Activated T-cell treated with anti-CD3 and anti-CD28 coated beads, Interleukin-2, amount 50 U/mL, for 72 hours (primary cell): Measurements from ENCODE around the gene CPNE5. TPM values are rescaled to one million over a fixed set of nuclear protein-coding genes. Genes with fewer than 3 reads are reported as not detected.

Experiments used
- ATAC-seq, 2 donors: fragments of 150-1000 bp; cut with Tn5 transposase; replicated peaks in 1 of 2; 2 replicates each; pipeline ENCODE4 v1.10.0; 2021; ENCODE audit warnings: moderate library complexity in 2 of 2, mild to moderate bottlenecking in 1 of 2
- DNase-seq, 2 donors: peaks; one replicate each; pipeline ENCODE4 v3.0.0; 2021 to 2022; ENCODE audit warnings: mixed read lengths in 1 of 2
- H3K27ac Mint-ChIP-seq: one replicate; pipeline ENCODE4 v1.8.0; 2022; ENCODE audit warnings: mild to moderate bottlenecking, moderate library complexity, mixed read lengths
- H3K27me3 Mint-ChIP-seq: one replicate; pipeline ENCODE4 v1.8.0; 2022; ENCODE audit warnings: low read depth, mixed read lengths
- H3K36me3 Mint-ChIP-seq, 2 donors: one replicate each; pipeline ENCODE4 v1.8.0; 2022; ENCODE audit warnings: mixed read lengths in 2 of 2, mild to moderate bottlenecking in 1 of 2; ENCODE audit not compliant: insufficient read depth in 2 of 2
- H3K4me1 Mint-ChIP-seq: one replicate; pipeline ENCODE4 v1.8.0; 2022; ENCODE audit warnings: low read depth, mixed read lengths
- H3K4me3 Mint-ChIP-seq, 2 donors: one replicate each; pipeline ENCODE4 v1.8.0; 2022; ENCODE audit warnings: mild to moderate bottlenecking in 2 of 2, mixed read lengths in 2 of 2, moderate library complexity in 2 of 2
- H3K9me3 Mint-ChIP-seq, 2 donors: one replicate each; pipeline ENCODE4 v1.8.0; 2022; ENCODE audit warnings: mixed read lengths in 2 of 2
- total RNA-seq, 2 donors: library from RNA; stranded (reverse); gene quantifications; one replicate each; pipeline ENCODE4 v1.2.3, GENCODE V29; 2022

Gene CPNE5
- total RNA-seq, 2 donors from 2014 or later = 0.48 to 2.6 TPM

DNA sequence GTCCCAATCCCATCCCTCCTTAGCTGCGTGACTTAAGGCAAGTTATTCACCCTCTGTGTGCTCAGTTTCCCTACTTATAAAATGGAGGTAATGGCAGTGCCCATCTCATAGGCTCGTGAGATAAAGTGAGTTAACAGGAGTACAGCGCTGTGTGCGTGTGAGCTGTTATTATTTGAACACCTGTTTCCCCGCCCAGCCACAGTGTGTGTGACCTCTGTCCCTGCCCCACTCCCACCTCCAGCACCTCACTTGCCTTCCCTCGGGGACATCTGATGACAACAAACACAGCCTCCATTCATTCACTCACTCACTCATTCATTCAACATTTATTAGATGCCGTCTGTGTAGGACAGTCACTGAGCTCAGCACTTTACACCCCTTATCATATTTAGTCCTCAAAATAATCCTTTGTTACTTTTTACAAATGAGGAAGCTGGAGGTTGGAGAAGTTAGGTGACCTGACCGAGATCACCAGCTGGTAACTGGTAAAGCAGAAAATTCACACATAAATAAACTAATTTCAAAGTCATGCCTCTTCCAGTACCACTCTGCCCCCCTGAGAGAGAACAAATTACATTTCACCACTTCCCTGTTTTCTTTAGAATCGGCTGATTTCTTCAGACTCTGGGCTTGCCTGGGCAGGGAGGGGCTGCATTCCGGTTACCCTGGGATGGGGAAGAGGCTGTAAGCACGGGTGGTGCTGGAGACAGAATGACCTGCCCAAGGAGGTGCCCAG is 58.6 kb downstream of the CPNE5 start:
- DNase-seq (no peak), ATAC-seq (no peak)
- Mint-ChIP-seq H3K36me3 (no peaks in the 10 kb centered on the region), H3K4me1 (peaks cover 10% of the 10 kb centered on the region), H3K4me3 (no peak overlapping the region), H3K27ac (no peak overlapping the region), H3K9me3 (no peaks in the 10 kb centered on the region), H3K27me3 (no peaks in the 10 kb centered on the region)

DNA sequence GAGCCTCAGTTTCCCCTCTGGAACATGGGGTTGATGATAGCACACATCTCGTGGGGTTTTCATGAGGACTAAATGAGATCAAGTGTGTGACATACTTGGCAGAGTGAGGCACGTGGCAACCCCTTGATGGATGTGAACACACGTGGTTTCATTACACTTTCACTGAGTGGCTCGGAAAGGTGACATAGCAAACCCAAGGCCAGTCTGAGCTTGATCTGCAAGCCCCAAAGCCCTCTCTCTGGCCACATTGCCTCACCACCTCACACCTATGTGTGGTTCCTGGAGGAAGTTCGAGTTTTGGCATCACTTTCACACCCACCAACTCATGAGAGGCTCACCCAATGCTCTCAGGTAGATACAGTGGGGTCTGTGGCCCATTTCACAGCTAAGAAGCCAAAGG is 60.0 kb downstream of the CPNE5 start:
- no peak overlapping the region for H3K4me3 Mint-ChIP-seq
- no peaks in the 10 kb centered on the region for H3K27me3 Mint-ChIP-seq
- peaks cover 10% of the 10 kb centered on the region for H3K4me1 Mint-ChIP-seq
- no peaks in the 10 kb centered on the region for H3K9me3 Mint-ChIP-seq
- DNase-seq (no peak), ATAC-seq (peak in 1 of 2 donors; percentile 17)
- H3K36me3 Mint-ChIP-seq = no peaks in the 10 kb centered on the region
- H3K27ac Mint-ChIP-seq = no peak overlapping the region

DNA sequence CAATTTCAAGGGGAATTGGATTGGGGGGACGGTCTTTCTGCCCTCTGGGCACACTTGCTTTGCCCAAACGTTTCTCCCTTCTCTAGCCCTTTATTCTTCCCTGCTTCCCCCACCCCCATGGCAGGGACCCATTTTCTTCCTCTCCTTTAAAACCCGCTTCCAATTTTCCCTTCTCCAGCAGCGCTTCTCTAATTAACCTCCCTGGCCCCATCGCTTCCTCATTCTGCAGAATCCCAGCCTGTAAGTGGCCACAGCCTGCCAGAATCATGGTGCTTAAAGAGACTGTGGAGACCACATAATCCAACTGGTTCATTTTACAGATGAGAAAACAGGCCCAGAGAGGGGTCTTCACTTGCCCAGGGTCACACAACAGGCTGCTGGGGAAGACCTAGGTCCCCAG is 61.4 kb downstream of the CPNE5 start:
- H3K4me1 Mint-ChIP-seq = peaks cover 8% of the 10 kb centered on the region
- no peaks in the 10 kb centered on the region for H3K9me3 Mint-ChIP-seq
- no peaks in the 10 kb centered on the region for H3K27me3 Mint-ChIP-seq
- DNase-seq = no peak
- no peak overlapping the region for H3K4me3 Mint-ChIP-seq
- no peak for ATAC-seq
- no peaks in the 10 kb centered on the region for H3K36me3 Mint-ChIP-seq
- no peak overlapping the region for H3K27ac Mint-ChIP-seq

DNA sequence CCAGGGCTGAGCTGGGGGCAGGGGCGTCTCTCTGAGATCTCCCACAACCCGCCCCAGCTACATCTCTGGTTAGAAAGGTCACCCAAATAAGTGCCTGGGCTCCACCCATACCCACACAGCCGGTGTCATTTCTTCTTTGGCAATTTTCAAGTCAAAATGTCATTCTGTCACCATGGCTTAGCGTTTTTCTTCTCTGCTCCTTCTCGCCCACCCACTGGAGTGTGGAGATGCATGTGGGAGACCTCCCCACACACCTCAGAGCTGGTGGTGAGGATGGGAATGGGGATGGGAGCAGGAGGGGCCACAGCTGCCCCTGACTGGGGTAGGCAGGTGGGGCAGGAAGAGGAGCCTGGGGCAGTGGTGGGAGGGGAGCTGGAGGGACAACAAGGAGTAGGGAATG is 63.1 kb downstream of the CPNE5 start:
- Mint-ChIP-seq H3K4me1 (peaks cover 5% of the 10 kb centered on the region), H3K36me3 (no peaks in the 10 kb centered on the region), H3K27ac (no peak overlapping the region), H3K4me3 (no peak overlapping the region), H3K9me3 (no peaks in the 10 kb centered on the region), H3K27me3 (no peaks in the 10 kb centered on the region)
- DNase-seq = no peak
- ATAC-seq = no peak

DNA sequence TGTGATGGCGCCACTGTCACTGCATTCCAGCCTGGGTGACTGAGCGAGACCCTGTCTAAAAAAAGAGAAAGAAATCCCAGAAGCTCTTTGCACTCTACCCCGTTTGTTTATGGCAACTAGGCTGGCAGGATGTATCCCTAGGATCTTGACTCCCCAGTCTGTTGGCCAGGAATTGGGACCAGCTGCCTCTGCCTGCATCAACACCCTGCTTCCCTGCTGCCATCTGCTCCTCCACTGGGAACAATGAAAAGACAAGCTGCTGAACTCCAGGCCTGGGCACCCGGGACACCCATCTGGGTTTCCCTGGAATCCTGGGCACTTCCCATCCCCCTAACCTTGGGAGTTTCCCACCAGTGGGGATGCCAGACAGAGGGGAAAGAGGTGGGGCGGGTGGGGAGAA is 64.9 kb downstream of the CPNE5 start:
- ATAC-seq (no peak), DNase-seq (no peak)
- Mint-ChIP-seq H3K4me1 (peaks cover 19% of the 10 kb centered on the region), H3K36me3 (no peaks in the 10 kb centered on the region), H3K27ac (no peak overlapping the region), H3K27me3 (no peaks in the 10 kb centered on the region), H3K9me3 (no peaks in the 10 kb centered on the region), H3K4me3 (no peak overlapping the region)

DNA sequence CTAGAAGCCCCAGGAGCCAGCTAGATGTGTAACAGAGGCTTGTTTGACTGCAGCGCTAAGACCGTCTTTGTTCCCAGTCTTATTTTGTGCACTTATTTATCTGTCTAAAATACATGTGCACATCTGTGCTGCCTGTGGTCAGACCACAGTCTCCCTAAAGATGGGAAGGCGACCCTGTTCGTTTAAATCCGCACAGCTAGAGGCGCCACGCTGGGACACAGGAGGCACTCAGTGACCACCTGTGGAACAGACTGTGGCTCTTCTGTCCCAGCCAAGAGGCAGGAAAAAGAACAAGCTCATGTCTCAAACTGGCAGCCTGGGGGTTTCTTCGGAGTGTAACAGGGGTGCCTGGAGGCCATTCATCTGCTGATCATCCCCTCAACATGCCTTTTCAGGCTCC is 66.8 kb downstream of the CPNE5 start:
- DNase-seq (no peak), ATAC-seq (no peak)
- Mint-ChIP-seq H3K4me1 (peaks cover 29% of the 10 kb centered on the region), H3K27ac (no peak overlapping the region), H3K4me3 (no peak overlapping the region), H3K36me3 (no peaks in the 10 kb centered on the region), H3K27me3 (no peaks in the 10 kb centered on the region), H3K9me3 (no peaks in the 10 kb centered on the region)

DNA sequence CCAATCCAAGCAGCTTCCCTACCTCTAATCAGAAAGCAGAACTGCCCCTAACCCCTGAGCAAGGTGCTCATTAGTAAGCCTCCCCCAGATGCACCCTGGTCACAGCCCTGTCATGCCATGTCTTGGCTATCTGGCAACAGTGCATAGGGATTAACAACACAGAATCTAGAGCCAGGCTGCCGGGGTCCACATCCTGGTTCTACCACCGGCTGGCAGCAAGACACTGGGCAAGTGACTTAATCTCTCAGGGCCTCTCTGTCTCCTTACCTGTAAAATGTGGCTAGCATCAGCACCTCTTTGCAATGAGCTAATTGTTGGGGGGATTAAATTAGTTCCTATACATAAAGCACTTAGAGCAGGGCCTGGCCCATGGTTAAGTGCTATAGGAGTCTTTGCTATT is 68.1 kb downstream of the CPNE5 start:
- Mint-ChIP-seq H3K4me1 (peaks cover 33% of the 10 kb centered on the region), H3K4me3 (no peak overlapping the region), H3K9me3 (no peaks in the 10 kb centered on the region), H3K27me3 (no peaks in the 10 kb centered on the region), H3K36me3 (no peaks in the 10 kb centered on the region), H3K27ac (peak overlapping the region; percentile 86)
- DNase-seq (no peak), ATAC-seq (no peak)

DNA sequence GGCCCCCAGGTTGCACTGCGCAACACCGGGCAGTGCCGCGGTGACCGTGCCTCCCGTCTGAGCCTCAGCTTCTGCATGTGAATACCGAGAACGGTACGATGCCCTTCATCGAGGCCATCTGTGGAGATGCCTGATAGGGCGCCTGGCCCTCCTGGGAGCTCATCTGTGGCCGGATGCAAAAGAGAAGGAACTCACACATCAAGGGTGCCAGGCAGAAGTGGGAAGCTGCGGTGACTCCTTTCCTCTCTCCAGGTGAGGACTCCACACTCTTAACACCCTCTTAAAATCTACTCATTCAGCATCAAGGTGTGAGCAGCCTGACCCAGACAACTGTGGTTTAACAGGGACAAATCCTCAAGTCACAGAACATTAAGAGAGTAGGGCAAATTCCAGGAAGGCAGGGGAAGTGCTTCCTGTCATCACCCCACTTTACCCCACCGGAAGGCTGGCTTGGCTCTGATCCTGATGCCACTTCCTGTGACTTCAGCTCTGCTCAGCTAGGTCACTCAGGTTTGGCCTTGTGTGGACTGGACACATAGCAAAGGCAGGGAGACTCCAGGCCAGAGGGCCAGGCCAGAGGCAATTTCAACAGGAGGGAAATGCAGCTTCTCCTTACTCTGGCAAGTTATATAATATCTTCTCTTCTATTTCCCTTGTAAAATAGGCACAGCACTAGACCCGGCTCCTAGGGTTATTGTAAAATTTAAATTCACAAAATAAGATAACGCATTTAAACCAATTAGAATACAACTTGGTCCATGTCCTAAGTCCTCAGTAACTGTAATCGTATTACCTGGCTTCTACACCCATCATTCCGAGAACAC is 69.4 kb downstream of the CPNE5 start:
- DNase-seq (peak; percentile 44 to 46), ATAC-seq (peak; percentile 54 to 75)
- Mint-ChIP-seq H3K4me1 (peaks cover 37% of the 10 kb centered on the region), H3K9me3 (no peaks in the 10 kb centered on the region), H3K36me3 (no peaks in the 10 kb centered on the region), H3K4me3 (peak overlapping the region; percentile 64 to 67), H3K27ac (peak overlapping the region; percentile 86), H3K27me3 (no peaks in the 10 kb centered on the region)

DNA sequence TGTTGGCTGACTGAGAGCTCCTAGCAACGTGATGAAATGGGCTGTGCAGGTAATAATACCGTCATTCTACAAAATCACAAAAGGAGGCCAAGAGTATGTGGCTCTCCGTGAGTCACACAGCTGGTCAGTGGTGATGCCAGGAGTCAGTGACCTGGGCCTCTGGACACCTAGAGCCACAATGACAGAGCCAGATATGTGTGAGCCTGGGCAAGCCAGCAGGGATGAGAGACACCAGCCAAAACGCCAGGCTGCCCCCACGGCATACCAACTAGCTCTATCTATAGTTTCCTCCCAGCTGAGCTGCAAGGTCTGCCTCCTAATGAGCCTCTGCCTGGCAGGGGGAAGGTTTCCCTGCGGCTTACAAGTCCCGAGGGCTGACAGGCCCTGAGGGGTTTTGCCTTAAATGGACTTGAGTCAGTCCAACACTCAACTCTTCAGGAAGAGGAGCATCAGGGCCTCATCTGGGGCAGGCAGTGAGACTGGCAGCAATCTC is 70.0 kb downstream of the CPNE5 start:
- Mint-ChIP-seq H3K36me3 (no peaks in the 10 kb centered on the region), H3K27ac (peak overlapping the region; percentile 86), H3K9me3 (no peaks in the 10 kb centered on the region), H3K27me3 (no peaks in the 10 kb centered on the region), H3K4me3 (peak overlapping the region; percentile 64 to 67), H3K4me1 (peaks cover 37% of the 10 kb centered on the region)
- ATAC-seq = peak; percentile 4 to 5
- no peak for DNase-seq

DNA sequence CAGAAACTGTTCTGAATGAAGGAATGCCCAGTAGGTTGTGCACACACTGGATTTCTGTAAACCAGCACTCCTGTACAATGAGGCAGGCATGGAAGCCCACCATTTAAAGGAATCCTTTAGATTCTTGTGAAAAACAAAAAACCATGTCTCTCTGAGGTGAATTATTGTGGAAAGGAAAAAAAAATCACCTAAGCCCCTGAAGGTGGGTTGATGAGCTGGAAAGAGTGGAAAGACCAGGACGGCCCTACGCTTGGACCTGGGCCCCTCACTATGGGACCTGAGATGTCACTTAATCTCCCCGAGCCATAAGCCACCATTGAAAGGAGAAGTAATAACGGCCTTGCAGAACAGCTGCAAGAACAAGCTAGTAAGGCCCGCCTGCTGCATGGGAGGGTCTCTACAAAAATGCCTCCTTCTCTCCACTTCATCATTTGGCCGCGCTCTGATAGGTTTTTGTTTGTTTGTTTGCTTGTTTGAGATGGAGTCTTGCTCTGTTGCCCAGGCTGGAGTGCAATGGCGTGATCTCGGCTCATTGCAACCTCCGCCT is 72.8 kb downstream of the CPNE5 start:
- H3K36me3 Mint-ChIP-seq = no peaks in the 10 kb centered on the region
- H3K4me3 Mint-ChIP-seq = no peak overlapping the region
- ATAC-seq = no peak
- no peak for DNase-seq
- no peaks in the 10 kb centered on the region for H3K27me3 Mint-ChIP-seq
- H3K9me3 Mint-ChIP-seq = no peaks in the 10 kb centered on the region
- H3K27ac Mint-ChIP-seq = no peak overlapping the region
- peaks cover 37% of the 10 kb centered on the region for H3K4me1 Mint-ChIP-seq

DNA sequence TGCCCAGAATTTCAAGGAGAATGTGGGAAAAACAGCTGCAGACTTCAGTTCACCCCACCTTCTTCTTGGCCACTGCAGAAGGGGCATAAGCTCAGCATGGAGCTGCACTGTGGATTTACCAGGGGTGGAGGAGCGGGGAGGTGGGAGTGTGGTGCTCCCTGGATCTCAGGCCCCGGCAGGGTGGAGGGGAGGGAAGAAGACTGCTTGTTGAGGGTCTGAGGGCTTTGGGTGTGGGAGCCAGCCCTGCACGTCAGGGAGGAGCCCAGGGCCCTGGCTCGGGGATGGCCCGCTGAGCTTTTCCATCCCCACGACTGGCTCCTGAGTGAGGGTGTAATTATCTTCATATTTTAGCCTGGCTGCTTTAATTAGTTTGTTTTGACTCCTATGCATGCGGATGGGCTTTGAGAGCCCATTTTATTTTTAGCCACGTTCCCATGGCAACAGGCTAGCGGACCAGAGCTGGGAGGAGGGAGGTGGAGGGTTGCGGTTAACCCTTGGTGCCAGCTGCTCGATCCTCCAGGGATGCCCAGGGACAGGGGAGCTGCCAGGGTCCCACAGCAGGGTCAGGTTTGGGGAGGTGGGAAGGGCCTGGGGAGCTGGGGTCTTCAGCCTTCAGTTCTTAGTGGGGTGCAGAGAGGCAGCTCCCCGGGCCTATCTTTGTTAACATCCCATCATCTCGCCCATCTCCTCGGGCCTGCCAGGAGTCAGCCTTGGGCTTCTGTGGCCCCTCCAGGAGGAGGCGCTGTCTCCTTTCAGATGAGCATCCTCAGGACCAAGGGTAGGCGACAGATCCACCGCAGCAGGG is 73.4 kb downstream of the CPNE5 start:
- no peaks in the 10 kb centered on the region for H3K36me3 Mint-ChIP-seq
- peak; percentile 82 to 93 for ATAC-seq

DNA sequence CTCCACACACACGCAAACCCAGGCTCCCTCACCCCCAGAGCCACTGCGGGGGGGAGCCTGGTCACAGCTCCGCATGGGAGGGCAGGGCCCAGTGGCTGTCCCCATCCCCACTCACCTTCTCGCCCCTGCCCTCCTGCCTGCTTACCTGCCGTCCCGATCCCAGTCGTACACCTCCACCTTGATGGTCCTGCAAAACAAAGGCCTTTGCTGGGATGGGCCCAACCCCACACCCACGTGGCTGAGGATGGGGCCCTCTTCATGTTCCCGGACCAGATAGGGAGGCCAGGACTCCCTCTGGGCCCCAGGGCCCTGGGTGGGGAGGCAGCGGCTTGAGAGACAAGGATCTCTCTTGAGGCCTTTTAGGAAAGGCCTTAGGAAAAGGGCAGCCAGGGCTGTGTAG is 74.1 kb downstream of the CPNE5 start:
- Mint-ChIP-seq H3K4me1 (peaks cover 27% of the 10 kb centered on the region), H3K27ac (no peak overlapping the region), H3K36me3 (no peaks in the 10 kb centered on the region), H3K4me3 (no peak overlapping the region), H3K9me3 (no peaks in the 10 kb centered on the region), H3K27me3 (no peaks in the 10 kb centered on the region)
- no peak for ATAC-seq
- DNase-seq = no peak

More for the DNA sequence above, 73.4 kb downstream of the CPNE5 start:
- Mint-ChIP-seq H3K27ac (no peak overlapping the region), H3K4me3 (no peak overlapping the region), H3K9me3 (no peaks in the 10 kb centered on the region), H3K4me1 (peaks cover 33% of the 10 kb centered on the region), H3K27me3 (no peaks in the 10 kb centered on the region)
- peak; percentile 88 for DNase-seq

DNA sequence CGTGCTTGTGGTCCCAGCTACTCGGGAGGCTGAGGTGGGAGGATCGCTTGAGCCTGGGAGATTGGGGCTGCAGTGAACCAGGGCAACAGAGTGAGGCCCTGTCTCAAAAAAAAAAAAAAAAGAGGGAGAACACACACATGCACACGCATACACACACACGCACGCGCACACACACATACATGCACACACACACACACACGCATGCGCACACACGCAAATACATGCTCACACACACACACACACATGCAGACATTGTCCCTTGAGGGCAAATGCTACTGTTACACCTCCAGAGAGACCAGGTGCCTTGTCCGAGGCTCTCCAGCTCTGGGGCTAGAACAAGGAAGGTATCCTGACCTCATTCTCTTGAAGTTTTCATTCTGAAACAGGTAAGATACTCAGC is 77.1 kb downstream of the CPNE5 start:
- ATAC-seq (no peak), DNase-seq (no peak)
- Mint-ChIP-seq H3K27ac (no peak overlapping the region), H3K9me3 (no peaks in the 10 kb centered on the region), H3K36me3 (no peaks in the 10 kb centered on the region), H3K4me1 (peaks cover 27% of the 10 kb centered on the region), H3K4me3 (no peak overlapping the region), H3K27me3 (no peaks in the 10 kb centered on the region)
